ENCODE measurements around the gene PET100.

GRCh38 chr19:7676376-7676775 is 46.8 kb downstream of the PET100 start:
- TF ChIP-seq CTCF (conservative IDR thresholded peaks at IDR 0.05; ENCODE audit: low read depth, low read length): no peak
- TF ChIP-seq EZH2phosphoT487 (IDR thresholded peaks at IDR 0.05; ENCODE audit: borderline replicate concordance, low read length): no peak
- no peak for TF ChIP-seq EZH2 (IDR thresholded peaks at IDR 0.05; ENCODE audit: low read length, unreplicated experiment)

All from PC-3 (cell line).